Osteocyte (in vitro differentiated cells): ENCODE data around the gene KLC4. TPM values are rescaled to one million over a fixed set of nuclear protein-coding genes. Genes with fewer than 3 reads are reported as not detected.
A peak's percentile ranks its signal among the peaks of the same experiment; 100 is the strongest.

Experiments used
- DNase-seq: peaks from one replicate; pipeline ENCODE4 v3.0.0; 2021; ENCODE audit warnings: mixed read lengths; ENCODE audit not compliant: unreplicated experiment; ENCODE audit errors: extremely low spot score
- H3K27ac Mint-ChIP-seq: one replicate; pipeline ENCODE4 v1.8.0; 2021; ENCODE audit warnings: mild to moderate bottlenecking, mixed read lengths; ENCODE audit not compliant: unreplicated experiment
- H3K27me3 Mint-ChIP-seq: one replicate; pipeline ENCODE4 v1.8.0; 2021; ENCODE audit warnings: mixed read lengths; ENCODE audit not compliant: unreplicated experiment
- H3K36me3 Mint-ChIP-seq: one replicate; pipeline ENCODE4 v1.8.0; 2021; ENCODE audit warnings: mixed read lengths; ENCODE audit not compliant: unreplicated experiment
- H3K4me1 Mint-ChIP-seq: one replicate; pipeline ENCODE4 v1.8.0; 2021; ENCODE audit warnings: mixed read lengths; ENCODE audit not compliant: unreplicated experiment
- H3K4me3 Mint-ChIP-seq: one replicate; pipeline ENCODE4 v1.8.0; 2021; ENCODE audit warnings: mild to moderate bottlenecking, moderate library complexity, mixed read lengths; ENCODE audit not compliant: unreplicated experiment
- H3K9me3 Mint-ChIP-seq: one replicate; pipeline ENCODE4 v1.8.0; 2021; ENCODE audit warnings: mixed read lengths; ENCODE audit not compliant: unreplicated experiment
- CTCF ChIP-seq: fragments of 200-600 bp; sonication (generic); IDR thresholded peaks from 2 replicates; pipeline ENCODE4 v1.5.0; 2021; ENCODE audit warnings: antibody characterized with exemption, mild to moderate bottlenecking, moderate library complexity
- total RNA-seq: library from RNA; stranded (reverse); gene quantifications from 2 replicates; pipeline ENCODE4 v1.2.1, GENCODE V29; 2021

The KLC4 gene
- total RNA-seq, 1 donor from 2014 or later = 44.5 TPM

- Mint-ChIP-seq H3K9me3 (no peaks in the 10 kb centered on the region), H3K27ac (peak overlapping the region; percentile 99), H3K27me3 (no peaks in the 10 kb centered on the region), H3K4me1 (peaks cover 31% of the 10 kb centered on the region), H3K4me3 (peak overlapping the region; percentile 95), H3K36me3 (peaks cover 24% of the 10 kb centered on the region)
- DNase-seq = no peak
- no peak for TF ChIP-seq CTCF
Observed at GRCh38 chr6:43060034-43060754, 763 bp downstream of the KLC4 start.

- H3K4me1 Mint-ChIP-seq = peaks cover 31% of the 10 kb centered on the region
- no peaks in the 10 kb centered on the region for H3K9me3 Mint-ChIP-seq
- DNase-seq = no peak
- peak overlapping the region; percentile 95 for H3K4me3 Mint-ChIP-seq
- H3K27me3 Mint-ChIP-seq = no peaks in the 10 kb centered on the region
- TF ChIP-seq CTCF = no peak
- H3K36me3 Mint-ChIP-seq = peaks cover 24% of the 10 kb centered on the region
- H3K27ac Mint-ChIP-seq = peak overlapping the region; percentile 50
Observed at GRCh38 chr6:43060755-43061633, 1.6 kb downstream of the KLC4 start.

GRCh38 chr6:43061861-43062260 is 2.4 kb downstream of the KLC4 start:
- no peak overlapping the region for H3K4me3 Mint-ChIP-seq
- TF ChIP-seq CTCF = no peak
- no peaks in the 10 kb centered on the region for H3K9me3 Mint-ChIP-seq
- H3K27ac Mint-ChIP-seq = no peak overlapping the region
- H3K4me1 Mint-ChIP-seq = peaks cover 31% of the 10 kb centered on the region
- no peak for DNase-seq
- peaks cover 29% of the 10 kb centered on the region for H3K36me3 Mint-ChIP-seq
- no peaks in the 10 kb centered on the region for H3K27me3 Mint-ChIP-seq

GRCh38 chr6:43062818-43063217 is 3.4 kb downstream of the KLC4 start:
- Mint-ChIP-seq H3K4me3 (no peak overlapping the region), H3K9me3 (no peaks in the 10 kb centered on the region), H3K27ac (no peak overlapping the region), H3K27me3 (no peaks in the 10 kb centered on the region), H3K36me3 (peaks cover 29% of the 10 kb centered on the region), H3K4me1 (peaks cover 31% of the 10 kb centered on the region)
- DNase-seq = no peak
- TF ChIP-seq CTCF = no peak

GRCh38 chr6:43070028-43070632 is 10.7 kb downstream of the KLC4 start:
- DNase-seq = no peak
- peaks cover 11% of the 10 kb centered on the region for H3K4me1 Mint-ChIP-seq
- no peaks in the 10 kb centered on the region for H3K27me3 Mint-ChIP-seq
- H3K9me3 Mint-ChIP-seq = no peaks in the 10 kb centered on the region
- no peak overlapping the region for H3K4me3 Mint-ChIP-seq
- H3K36me3 Mint-ChIP-seq = peaks cover 32% of the 10 kb centered on the region
- H3K27ac Mint-ChIP-seq = no peak overlapping the region
- peak; percentile 69 for TF ChIP-seq CTCF
